Measurements from ENCODE around the gene DMAP1.

Gene DMAP1

DNA sequence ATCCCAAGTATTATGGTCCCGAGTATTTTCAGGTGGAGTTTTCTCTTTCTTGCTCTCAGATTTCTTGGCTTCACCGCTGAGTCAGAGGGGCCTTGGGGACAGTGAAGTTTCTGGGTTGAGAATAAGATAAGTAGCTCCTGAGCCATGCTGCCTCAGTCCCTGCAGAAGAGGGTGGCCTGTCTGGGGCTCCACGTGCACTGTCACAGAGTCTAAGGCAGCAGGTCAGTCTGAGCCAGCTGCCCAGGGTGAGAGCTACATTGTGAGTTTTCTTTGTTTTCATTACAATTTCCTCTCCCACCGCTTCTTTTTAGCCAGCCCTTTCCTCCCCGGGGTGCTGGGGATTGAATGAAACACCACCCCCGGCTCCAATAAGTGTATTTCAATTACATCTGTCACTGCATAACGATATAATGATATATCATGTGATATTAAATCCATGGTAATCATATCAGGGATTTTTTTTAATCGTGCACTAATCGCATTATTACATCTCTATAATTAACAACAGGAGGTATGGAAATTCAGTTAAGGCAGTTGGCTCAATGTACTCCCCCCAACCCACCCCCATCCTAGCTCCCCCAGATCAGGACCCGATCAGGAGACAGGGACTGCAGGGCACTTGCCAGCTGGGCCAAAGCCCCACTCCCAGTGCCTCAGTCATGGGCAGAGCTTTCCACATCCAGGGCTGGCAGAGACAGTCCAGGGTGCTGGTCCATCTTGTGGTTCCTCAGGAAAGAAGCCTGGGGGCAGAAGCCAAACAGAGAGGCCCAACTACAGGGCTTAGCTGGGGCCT is 43.7 kb downstream of the DMAP1 start:
- no peak for DNase-seq (ENCODE audit: low spot score)

GRCh38 chr1:44259090-44259489 is 45.8 kb downstream of the DMAP1 start:
- no peak for DNase-seq (ENCODE audit: low spot score)

DNA sequence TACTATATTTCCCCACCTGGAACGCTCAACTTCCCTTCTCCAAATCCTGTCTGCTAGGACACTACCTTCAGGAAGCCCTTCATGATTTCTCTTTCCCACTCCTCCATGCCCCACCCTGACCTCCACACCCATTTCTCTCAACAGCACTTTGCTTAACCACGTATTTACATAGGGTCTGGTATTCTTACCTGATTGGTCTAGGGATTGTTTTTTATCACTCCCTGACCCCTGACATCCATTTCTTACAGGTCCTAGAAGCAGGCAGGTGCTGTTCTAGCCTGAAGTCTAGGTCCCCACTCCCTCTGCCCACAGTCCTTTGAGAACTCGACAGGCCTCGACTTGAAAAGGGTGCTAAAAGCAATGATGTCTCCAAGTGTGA is 47.5 kb downstream of the DMAP1 start:
- DNase-seq (ENCODE audit: low spot score) = no peak

GRCh38 chr1:44261171-44261817 is 48.0 kb downstream of the DMAP1 start:
- no peak for DNase-seq (ENCODE audit: low spot score)

DNA sequence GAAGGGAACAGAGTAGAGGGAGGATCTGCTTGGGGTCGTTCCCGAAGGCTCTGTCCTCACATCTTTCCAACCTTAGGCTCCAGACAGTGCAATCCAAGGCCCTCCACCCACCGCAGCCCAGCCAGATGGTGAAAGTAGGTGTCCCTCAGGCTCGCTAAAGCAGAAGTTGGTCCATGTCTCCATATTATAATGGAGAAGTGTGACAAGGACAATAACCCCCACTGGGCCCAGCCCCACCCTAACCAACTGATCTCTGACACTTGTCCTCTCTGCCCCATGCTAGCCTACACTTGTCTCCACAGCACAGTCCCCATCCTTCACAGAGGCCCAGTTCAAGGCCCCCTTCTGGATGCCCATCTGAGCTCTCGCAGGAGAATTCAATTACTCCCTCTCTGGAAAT is 48.7 kb downstream of the DMAP1 start:
- DNase-seq (ENCODE audit: low spot score) = no peak

DNA sequence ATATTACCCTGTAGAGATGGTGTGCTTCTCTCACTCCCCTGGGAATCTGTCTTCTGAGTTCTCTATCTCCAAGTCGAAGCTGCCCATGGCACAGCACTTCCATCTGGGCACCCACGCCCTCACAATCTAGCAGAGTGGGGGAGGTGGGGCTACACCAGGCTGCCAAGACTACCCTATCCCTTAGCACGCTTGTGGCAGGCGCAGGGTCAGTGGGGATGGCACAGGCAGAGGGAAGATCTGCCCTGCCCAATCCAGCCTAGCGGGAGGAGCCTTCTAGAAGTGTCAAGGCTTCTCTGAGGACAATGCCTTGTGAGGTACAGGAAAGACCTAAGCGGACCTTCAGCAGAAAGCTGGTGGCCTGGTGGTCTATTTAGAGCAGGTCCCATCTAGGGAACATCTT is 49.1 kb downstream of the DMAP1 start:
- DNase-seq (ENCODE audit: low spot score) = no peak

DNA sequence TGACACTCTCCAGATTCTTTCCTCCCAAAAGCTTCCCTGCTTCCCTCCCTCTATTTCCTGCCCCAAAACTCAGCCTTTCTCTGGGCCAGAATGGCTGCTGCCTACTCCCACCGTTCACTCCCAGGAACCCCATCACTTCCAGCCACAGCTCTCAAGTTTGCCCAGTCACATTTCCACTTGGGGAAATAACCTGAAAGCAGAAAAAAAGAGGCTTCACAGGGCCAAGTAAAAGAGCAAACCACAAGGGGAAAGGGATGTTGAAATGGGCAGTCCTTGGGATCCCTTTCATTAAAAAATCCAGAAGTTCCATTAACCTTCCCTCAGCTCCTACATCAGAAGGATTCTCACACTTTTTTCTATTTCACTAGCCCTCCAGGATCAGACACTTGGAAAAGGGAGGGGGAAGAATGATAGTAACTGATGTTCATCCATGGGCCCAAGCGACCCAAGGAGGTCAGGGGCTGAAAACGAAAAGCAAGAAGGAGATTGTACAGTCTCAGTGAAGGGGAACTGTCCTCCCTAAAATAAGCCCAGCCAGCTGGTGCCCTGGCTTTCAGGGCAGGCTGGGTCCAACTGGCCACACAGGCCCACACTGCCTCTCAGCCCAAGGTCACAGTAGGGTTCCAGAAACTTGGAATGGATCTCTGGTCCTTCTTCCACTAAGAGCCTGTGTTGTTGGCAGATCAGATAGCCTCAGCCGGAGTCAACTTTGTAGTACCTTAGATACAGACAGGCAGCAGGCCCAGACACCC is 49.7 kb downstream of the DMAP1 start:
- DNase-seq (ENCODE audit: low spot score) = no peak

GRCh38 chr1:44263568-44264450 is 50.5 kb downstream of the DMAP1 start:
- no peak for DNase-seq (ENCODE audit: low spot score)

DNA sequence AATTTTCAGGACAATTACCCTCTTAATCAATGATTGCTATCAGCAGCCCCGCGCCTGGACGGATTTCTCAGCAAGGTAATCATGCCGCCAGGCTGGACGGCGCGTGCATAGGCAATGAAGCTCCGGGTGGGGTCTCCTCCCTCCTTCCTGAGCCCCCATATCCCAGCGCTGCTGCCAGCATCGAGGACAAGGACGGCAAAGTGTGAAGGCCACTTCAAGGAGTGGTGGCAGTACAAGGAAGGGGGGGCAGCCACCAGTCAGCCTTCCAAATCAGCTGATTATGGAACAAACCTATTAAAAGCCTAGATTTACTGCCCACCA is 51.1 kb downstream of the DMAP1 start:
- DNase-seq (ENCODE audit: low spot score) = no peak

DNA sequence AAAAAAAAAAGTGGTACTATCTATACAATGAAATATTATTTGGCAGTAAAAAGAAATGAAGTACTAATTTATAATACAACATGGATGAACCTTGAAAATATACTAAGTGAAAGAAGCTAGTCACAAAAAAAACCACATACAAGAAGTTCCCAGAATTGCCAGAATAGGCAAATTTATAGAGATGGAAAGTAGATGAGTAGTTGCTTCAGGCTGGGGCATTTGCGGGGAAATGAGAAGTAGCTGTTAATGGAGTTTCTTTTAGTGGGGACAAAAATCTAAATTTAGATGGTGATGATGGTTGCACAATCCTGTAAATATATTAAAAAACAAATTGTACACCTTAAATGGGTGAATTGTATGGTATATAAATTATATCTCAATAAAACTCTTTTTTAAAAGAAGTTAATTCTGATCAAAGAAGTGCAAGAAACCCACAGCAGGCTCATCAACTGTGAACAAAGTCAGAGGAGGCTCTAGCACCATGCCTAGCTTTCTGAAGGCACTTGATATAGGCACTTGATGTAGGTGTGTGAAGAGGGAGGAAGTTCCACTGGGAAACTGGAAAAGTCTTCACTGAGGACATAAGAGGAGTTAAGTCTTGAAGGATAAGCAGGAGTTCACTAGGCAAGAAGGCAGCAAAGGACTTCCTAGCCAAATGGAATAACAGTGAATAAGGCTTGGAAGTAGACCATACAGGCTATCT is 52.5 kb downstream of the DMAP1 start:
- DNase-seq (ENCODE audit: low spot score) = no peak

GRCh38 chr1:44266400-44267344 is 53.4 kb downstream of the DMAP1 start:
- no peak for DNase-seq (ENCODE audit: low spot score)

DNA sequence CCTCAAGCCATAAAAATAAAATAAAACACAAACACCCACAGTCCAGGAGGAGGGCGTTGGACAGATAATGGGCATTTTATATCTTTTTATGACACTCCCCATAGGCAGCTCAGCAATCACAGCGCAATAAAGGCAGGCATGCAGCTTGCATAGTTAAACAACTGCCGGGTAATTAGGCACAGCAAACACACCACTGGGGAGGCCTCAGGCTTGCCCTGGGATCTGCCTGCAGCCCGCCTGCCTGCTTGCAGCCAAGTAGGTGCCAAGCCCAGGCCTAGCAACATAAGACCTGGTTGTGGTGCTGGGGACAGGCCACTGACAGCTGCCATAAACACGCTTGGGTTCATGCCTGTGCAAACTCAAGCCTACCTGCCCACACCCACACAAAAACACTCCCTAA is 54.2 kb downstream of the DMAP1 start:
- DNase-seq (ENCODE audit: low spot score) = no peak

GRCh38 chr1:44268054-44268453 is 54.8 kb downstream of the DMAP1 start:
- no peak for DNase-seq (ENCODE audit: low spot score)

Data from NAMALWA (cell line).